Activated T-cell treated with anti-CD3 and anti-CD28 coated beads, Interleukin-2, amount 50 U/mL, for 4 hours (primary cell): ENCODE data around the gene MYOM3. TPM values are rescaled to one million over a fixed set of nuclear protein-coding genes. Genes with fewer than 3 reads are reported as not detected.
"Not testable (repeated sequence)": the region's sequence is repeated elsewhere in the genome, so short reads cannot be mapped to it uniquely, and the experiment has no call there.

Experiments
- ATAC-seq, 2 donors: fragments of 200-7000 bp; cut with Tn5 transposase; one replicate each; pipeline ENCODE4 v1.10.0; 2021
- DNase-seq: peaks from one replicate; pipeline ENCODE4 v3.0.0-alpha.2; 2020
- H3K27me3 Mint-ChIP-seq: one replicate; pipeline ENCODE4 v1.8.0; 2021; ENCODE audit warnings: low read depth, mixed read lengths
- H3K36me3 Mint-ChIP-seq: one replicate; pipeline ENCODE4 v1.8.0; 2022; ENCODE audit warnings: mixed read lengths; ENCODE audit not compliant: insufficient read depth
- H3K4me1 Mint-ChIP-seq: one replicate; pipeline ENCODE4 v1.8.0; 2021; ENCODE audit warnings: low read depth, mixed read lengths
- H3K4me3 Mint-ChIP-seq: one replicate; pipeline ENCODE4 v1.8.0; 2021; ENCODE audit warnings: mild to moderate bottlenecking, moderate library complexity, mixed read lengths
- H3K9me3 Mint-ChIP-seq: one replicate; pipeline ENCODE4 v1.8.0; 2021; ENCODE audit warnings: mixed read lengths
- total RNA-seq, 3 donors: library from RNA; stranded (reverse); gene quantifications; one replicate each; pipeline ENCODE4 v1.2.1, GENCODE V29; 2021

Gene MYOM3
- total RNA-seq, 3 donors from 2014 or later, result not detected

GRCh38 chr1:24047110-24047477, 64.8 kb downstream of the MYOM3 start:
- Mint-ChIP-seq H3K9me3 (no peaks in the 10 kb centered on the region), H3K27me3 (peaks cover 7% of the 10 kb centered on the region), H3K36me3 (no peaks in the 10 kb centered on the region), H3K4me1 (no peaks in the 10 kb centered on the region), H3K4me3 (no peak overlapping the region)
- ATAC-seq, result no peak
- DNase-seq, result no peak

- peaks cover 7% of the 10 kb centered on the region for H3K27me3 Mint-ChIP-seq
- no peaks in the 10 kb centered on the region for H3K4me1 Mint-ChIP-seq
- DNase-seq (no peak), ATAC-seq (no peak)
- no peaks in the 10 kb centered on the region for H3K36me3 Mint-ChIP-seq
- no peaks in the 10 kb centered on the region for H3K9me3 Mint-ChIP-seq
- H3K4me3 Mint-ChIP-seq, result no peak overlapping the region
Measured at GRCh38 chr1:24045771-24046170, 66.2 kb downstream of the MYOM3 start.

GRCh38 chr1:24044672-24045071, 67.3 kb downstream of the MYOM3 start:
- not testable (repeated sequence) for H3K27me3 Mint-ChIP-seq, H3K4me3 Mint-ChIP-seq

GRCh38 chr1:24043345-24044032, 68.4 kb downstream of the MYOM3 start:
- Mint-ChIP-seq H3K27me3 (peaks cover 7% of the 10 kb centered on the region), H3K9me3 (no peaks in the 10 kb centered on the region), H3K4me1 (no peaks in the 10 kb centered on the region), H3K4me3 (no peak overlapping the region), H3K36me3 (no peaks in the 10 kb centered on the region)
- no peak for DNase-seq
- no peak for ATAC-seq

More at GRCh38 chr1:24044672-24045071, 67.3 kb downstream of the MYOM3 start:
- H3K4me1 Mint-ChIP-seq, ATAC-seq, H3K36me3 Mint-ChIP-seq, H3K9me3 Mint-ChIP-seq, DNase-seq: not testable (repeated sequence)

DNA sequence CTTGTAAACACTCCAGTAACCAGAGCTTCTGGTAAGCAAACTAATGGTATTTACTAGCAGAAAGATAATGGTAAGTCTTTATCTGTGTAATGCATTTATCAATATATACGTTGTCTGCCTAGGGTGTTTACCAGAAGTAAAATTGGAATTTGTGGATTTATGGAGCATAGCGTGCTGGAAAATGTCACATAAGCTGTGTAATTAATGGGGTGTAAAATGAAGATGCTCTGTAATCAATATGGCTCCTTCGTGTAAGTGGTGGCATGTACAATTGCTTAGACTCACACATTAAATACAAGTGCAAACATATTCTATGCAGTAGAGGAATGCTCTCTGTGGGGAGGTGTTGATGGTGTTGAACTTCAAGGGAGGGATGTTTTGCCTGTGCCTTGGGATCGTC, 69.6 kb downstream of the MYOM3 start:
- Mint-ChIP-seq H3K4me3 (no peak overlapping the region), H3K4me1 (no peaks in the 10 kb centered on the region), H3K27me3 (peaks cover 6% of the 10 kb centered on the region), H3K36me3 (no peaks in the 10 kb centered on the region), H3K9me3 (no peaks in the 10 kb centered on the region)
- DNase-seq (no peak), ATAC-seq (no peak)

DNA sequence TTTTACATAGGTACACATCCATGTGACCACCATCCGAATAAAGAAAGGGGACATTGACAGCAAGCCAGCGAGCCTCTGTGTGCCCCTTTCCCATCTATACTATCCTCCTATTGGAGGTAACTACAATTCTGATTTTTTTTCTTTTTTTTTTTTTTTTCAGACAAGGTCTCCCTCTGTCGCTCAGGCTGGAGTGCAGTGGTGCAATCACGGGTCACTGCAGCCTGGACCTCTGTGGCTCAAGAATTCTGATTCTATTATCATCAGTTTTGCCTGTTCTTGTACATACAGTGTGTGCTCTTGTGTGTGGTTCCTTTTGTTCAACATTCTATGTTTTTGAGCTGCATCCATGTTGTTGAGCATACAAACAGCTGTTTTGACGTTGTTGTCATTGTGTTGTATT, 75.8 kb downstream of the MYOM3 start:
- H3K4me1 Mint-ChIP-seq, result no peaks in the 10 kb centered on the region
- ATAC-seq, result no peak
- H3K36me3 Mint-ChIP-seq, result no peaks in the 10 kb centered on the region
- peaks cover 2% of the 10 kb centered on the region for H3K27me3 Mint-ChIP-seq
- no peak overlapping the region for H3K4me3 Mint-ChIP-seq
- no peaks in the 10 kb centered on the region for H3K9me3 Mint-ChIP-seq
- DNase-seq, result no peak

- H3K27me3 Mint-ChIP-seq, result peaks cover 2% of the 10 kb centered on the region
- H3K4me3 Mint-ChIP-seq, result no peak overlapping the region
- DNase-seq (no peak), ATAC-seq (no peak)
- no peaks in the 10 kb centered on the region for H3K36me3 Mint-ChIP-seq
- no peaks in the 10 kb centered on the region for H3K9me3 Mint-ChIP-seq
- no peaks in the 10 kb centered on the region for H3K4me1 Mint-ChIP-seq
Measured at GRCh38 chr1:24032981-24033380, 79.0 kb downstream of the MYOM3 start.

GRCh38 chr1:24030976-24031516, 80.9 kb downstream of the MYOM3 start:
- H3K4me3 Mint-ChIP-seq, H3K4me1 Mint-ChIP-seq, H3K36me3 Mint-ChIP-seq: not testable (repeated sequence)

DNA sequence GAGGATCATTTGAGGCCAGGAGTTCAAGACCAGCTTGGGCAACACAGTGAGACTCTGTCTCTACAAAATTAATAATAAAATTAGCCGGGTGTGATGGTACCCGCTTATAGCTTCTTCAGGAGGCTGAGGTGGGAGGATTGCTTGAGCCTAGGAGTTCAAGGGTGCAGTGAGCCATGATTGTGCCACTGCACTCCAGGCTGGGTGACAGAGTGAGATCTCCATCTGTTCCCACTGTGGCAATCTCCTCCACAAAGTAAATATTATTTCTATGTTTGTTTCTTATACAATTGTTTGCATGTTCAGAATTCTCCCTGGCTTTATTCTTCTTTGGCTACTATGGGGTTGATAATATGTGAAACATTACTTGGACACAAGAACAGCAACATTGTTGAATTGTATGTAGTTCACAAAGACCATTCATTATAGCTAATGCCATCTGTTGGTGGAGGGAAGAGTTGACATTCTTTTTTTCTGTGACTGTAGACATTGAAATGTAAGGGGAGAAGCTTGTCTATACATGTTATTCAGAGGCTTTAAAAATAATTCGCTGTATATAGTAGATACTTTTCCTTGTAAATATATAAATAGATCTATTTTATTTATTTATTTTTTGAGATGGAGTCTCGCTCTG, 84.0 kb downstream of the MYOM3 start:
- H3K9me3 Mint-ChIP-seq, result no peaks in the 10 kb centered on the region
- H3K27me3 Mint-ChIP-seq, result no peaks in the 10 kb centered on the region
- DNase-seq, result no peak
- no peak for ATAC-seq
- no peaks in the 10 kb centered on the region for H3K4me1 Mint-ChIP-seq
- H3K36me3 Mint-ChIP-seq, result no peaks in the 10 kb centered on the region
- H3K4me3 Mint-ChIP-seq, result no peak overlapping the region

More at GRCh38 chr1:24030976-24031516, 80.9 kb downstream of the MYOM3 start:
- not testable (repeated sequence) for DNase-seq, H3K9me3 Mint-ChIP-seq, ATAC-seq, H3K27me3 Mint-ChIP-seq

DNA sequence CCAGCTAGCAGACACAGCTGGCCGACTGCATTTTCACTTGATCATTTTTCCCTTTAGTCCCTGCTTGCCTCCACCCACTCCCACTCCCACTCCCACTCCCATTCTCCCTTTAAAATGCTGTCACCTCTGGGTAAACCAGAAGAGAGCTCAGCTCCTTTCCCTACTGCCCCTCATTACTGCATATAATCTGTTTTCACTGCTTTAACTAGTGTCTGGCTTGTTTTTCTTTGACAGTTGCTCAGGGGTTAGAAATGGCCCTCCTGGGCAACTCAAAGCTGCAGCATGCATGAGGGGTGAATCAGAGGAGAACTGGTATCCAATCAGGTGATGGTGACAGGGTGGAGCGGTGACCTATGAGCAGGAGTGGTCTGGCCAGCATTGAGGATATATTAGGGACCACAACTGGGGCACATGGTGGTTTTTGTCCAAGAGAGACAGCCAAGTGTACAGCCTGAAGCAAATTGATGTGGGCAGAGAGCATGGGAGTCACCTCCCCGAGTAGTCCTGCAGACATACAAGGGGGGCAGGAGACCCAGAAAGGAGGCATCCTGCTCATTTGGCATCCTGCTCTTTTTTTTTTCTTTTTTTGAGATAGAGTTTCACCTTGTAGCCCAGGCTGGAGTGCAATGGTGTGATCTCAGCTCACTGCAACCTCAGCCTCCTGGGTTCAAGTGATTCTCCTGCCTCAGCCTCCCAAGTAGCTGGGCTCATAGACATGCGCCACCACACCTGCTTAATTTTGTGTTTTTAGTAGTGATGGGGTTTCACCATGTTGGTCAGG, 89.2 kb downstream of the MYOM3 start:
- Mint-ChIP-seq H3K4me3 (no peak overlapping the region), H3K4me1 (no peaks in the 10 kb centered on the region), H3K9me3 (no peaks in the 10 kb centered on the region), H3K27me3 (no peaks in the 10 kb centered on the region), H3K36me3 (no peaks in the 10 kb centered on the region)
- DNase-seq (no peak), ATAC-seq (no peak)

GRCh38 chr1:24021403-24022266, 90.3 kb downstream of the MYOM3 start:
- Mint-ChIP-seq H3K9me3 (no peaks in the 10 kb centered on the region), H3K36me3 (no peaks in the 10 kb centered on the region), H3K4me1 (no peaks in the 10 kb centered on the region), H3K4me3 (no peak overlapping the region), H3K27me3 (no peaks in the 10 kb centered on the region)
- DNase-seq, result no peak
- ATAC-seq, result no peak

GRCh38 chr1:24020470-24020869, 91.5 kb downstream of the MYOM3 start:
- Mint-ChIP-seq H3K4me3 (no peak overlapping the region), H3K27me3 (no peaks in the 10 kb centered on the region), H3K9me3 (no peaks in the 10 kb centered on the region), H3K36me3 (no peaks in the 10 kb centered on the region), H3K4me1 (no peaks in the 10 kb centered on the region)
- ATAC-seq (no peak), DNase-seq (no peak)

DNA sequence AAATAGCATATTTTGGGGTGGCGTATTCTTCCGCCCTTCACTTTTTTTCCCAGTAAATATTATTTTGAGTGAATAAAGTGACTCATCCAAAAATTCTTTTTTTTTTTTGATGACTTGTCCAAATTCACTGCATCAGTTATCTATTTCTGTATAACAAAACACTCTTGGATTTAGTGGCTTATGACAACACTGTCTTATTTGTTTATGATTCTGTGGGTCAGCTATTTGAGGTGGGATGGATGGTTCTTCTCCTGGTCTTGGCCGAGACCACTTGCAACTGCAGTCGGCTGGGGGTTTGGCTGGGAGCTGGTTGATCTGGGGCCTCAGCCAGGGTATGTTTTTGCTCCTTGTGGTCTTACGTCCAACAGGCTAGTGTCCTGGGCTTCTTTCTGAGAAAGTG, 91.9 kb downstream of the MYOM3 start:
- no peak for ATAC-seq
- DNase-seq, result no peak
- H3K4me1 Mint-ChIP-seq, result no peaks in the 10 kb centered on the region
- H3K36me3 Mint-ChIP-seq, result no peaks in the 10 kb centered on the region
- no peak overlapping the region for H3K4me3 Mint-ChIP-seq
- no peaks in the 10 kb centered on the region for H3K9me3 Mint-ChIP-seq
- H3K27me3 Mint-ChIP-seq, result no peaks in the 10 kb centered on the region
